Endothelial cell of umbilical vein (primary cell): ENCODE results near the gene VPS13A.

Experiments
- CTCF ChIP-seq, 2 donors: IDR thresholded peaks; 1 replicate in 1 of 2; 2 replicates in 1 of 2; pipeline ENCODE4 v1.5.1; 2011; ENCODE audit warnings: low read length in 2 of 2, mild to moderate bottlenecking in 2 of 2, moderate library complexity in 2 of 2, control low read depth in 1 of 2, inconsistent platforms in 1 of 2, low read depth in 1 of 2; ENCODE audit not compliant: insufficient read depth in 1 of 2; ENCODE audit errors: extremely low read depth in 1 of 2
- MAX ChIP-seq: IDR thresholded peaks from 2 replicates; pipeline ENCODE4 v1.6.1; 2011; ENCODE audit not compliant: insufficient read depth, insufficient read length
- POLR2AphosphoS5 ChIP-seq: IDR thresholded peaks from 2 replicates; pipeline ENCODE4 v1.6.1; 2012; ENCODE audit warnings: low read depth, mild to moderate bottlenecking, control low read depth, low read length, moderate library complexity; ENCODE audit not compliant: insufficient read depth

GRCh38 chr9:77433675-77434445 is 256.5 kb downstream of the VPS13A start:
- TF ChIP-seq POLR2AphosphoS5 (no peak), CTCF (IDR thresholded peaks at IDR 0.05; ENCODE audit: extremely low read depth in 1 of 2, insufficient read depth in 1 of 2, low read depth in 1 of 2, low read length in 2 of 2) (peak; percentile 96), MAX (no peak)
